ENCODE results near the gene CAPRIN1.

DNA sequence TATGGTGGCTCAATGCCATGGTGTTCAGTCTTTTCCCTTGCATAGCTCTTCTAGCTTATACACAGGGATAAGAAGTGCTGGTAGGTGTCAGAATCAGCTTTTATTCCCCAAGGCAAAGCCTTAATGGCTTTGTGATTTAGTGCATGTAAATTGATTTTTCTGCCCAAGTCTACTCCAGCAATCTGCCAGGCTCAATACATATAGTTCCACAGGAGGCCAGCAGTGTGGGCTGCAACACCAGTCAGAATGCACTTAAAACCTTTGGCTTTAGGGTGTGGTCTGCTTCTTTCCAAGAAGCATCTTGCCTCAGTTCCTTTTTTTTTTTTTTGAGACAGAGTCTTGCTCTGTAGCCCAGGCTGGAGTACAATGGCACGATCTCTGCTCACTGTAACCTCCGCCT, 14.5 kb upstream of the CAPRIN1 start:
- TF ChIP-seq EZH2phosphoT487 (IDR thresholded peaks at IDR 0.05; ENCODE audit: insufficient read depth, low read depth) (no peak), EZH2 (IDR thresholded peaks at IDR 0.05; ENCODE audit: insufficient read depth, poor library complexity, severe bottlenecking) (no peak)
